GM21825 (cell line): ENCODE data around the gene KCNS1.

Experiments
- ATAC-seq: cut with Tn5 transposase; IDR thresholded peaks from one replicate; pipeline ENCODE4 v1.9.1; 2021; ENCODE audit warnings: mild to moderate bottlenecking, moderate library complexity; ENCODE audit not compliant: unreplicated experiment

Gene KCNS1

GRCh38 chr20:45110301-45110700 is 9.4 kb upstream of the KCNS1 start:
- no peak for ATAC-seq

GRCh38 chr20:45109634-45110033 is 8.7 kb upstream of the KCNS1 start:
- no peak for ATAC-seq

- ATAC-seq: no peak
These were observed 4.4 kb upstream of the KCNS1 start for GRCh38 chr20:45105317-45105716.

- no peak for ATAC-seq
These were observed 3.9 kb upstream of the KCNS1 start for GRCh38 chr20:45104786-45105185.

DNA sequence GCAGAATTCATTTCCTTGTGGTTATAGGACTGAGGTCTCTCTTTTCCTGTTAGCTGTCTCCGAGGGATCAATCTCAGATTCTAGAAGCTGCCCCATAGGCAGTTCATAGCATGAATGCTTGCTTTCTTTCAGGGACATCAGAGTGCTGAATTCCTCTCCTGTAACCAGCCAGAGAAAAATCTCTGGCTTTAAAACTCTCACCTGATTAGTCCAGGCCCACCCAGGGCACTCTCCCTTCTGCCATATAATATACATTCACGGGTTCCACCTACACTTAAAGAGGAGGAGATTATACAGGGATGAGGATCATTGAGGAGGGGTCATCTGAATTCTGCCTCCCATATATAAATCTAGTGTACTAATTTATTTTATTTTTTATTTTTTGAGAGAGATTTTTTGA is 2.1 kb upstream of the KCNS1 start:
- ATAC-seq: no peak

DNA sequence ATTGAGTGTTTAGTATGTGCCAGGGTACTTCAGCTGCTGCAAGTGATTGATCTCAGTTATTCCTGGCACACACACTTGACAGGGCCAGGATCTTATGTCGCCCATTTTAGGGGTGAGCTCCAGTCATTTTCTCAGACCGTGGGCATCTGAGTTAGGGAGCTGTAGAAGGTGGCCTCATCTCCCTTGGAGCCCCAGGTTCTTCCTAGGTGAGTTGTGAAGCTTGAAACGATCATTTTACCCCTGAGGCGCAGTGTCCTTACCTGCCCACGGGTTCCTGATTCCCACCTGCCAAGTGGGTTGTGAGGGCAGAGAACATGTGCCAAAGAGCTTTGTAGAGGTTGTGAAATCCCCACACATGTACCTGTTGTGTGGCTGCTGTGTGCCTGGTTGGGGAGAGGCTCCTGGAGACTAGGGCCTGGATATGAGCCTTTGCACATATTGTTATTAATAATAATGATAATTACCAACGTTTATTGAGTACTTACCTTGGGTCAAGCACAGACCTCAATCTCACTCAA is 465 bp upstream of the KCNS1 start:
- no peak for ATAC-seq

DNA sequence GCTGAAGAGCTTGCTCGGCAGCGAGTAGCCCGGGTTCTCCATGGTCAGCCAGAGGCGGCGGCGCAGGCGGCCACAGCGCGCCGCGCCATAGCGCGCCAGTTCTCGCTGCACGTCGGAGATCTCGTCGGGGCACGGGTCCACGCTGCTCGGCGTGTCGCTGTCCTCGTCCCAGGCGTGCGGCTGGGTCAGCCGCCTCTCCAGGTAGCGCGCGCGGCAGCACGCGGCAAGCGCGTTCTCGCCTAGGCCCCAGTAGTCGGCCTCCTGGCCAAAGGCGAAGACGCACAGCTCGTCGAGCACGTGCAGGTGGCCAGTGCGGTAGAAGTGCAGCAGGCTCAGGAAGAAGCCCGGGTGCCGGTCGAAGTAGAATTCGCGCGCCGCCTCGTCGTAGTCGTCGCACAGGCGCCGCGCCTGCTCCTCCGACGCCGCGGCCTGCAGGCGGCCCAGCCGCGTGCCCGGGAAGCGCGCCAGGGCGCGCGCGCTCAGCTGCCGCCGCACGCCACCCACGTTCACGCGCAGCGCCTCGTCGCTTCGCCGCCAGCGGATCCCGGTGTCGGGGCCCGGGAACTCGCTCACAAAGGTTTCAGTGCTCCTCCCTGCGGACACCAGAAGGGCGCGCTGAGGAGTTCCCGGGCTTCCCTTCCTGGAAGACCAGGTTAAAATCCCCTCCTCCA is 2.7 kb downstream of the KCNS1 start:
- ATAC-seq: no peak

DNA sequence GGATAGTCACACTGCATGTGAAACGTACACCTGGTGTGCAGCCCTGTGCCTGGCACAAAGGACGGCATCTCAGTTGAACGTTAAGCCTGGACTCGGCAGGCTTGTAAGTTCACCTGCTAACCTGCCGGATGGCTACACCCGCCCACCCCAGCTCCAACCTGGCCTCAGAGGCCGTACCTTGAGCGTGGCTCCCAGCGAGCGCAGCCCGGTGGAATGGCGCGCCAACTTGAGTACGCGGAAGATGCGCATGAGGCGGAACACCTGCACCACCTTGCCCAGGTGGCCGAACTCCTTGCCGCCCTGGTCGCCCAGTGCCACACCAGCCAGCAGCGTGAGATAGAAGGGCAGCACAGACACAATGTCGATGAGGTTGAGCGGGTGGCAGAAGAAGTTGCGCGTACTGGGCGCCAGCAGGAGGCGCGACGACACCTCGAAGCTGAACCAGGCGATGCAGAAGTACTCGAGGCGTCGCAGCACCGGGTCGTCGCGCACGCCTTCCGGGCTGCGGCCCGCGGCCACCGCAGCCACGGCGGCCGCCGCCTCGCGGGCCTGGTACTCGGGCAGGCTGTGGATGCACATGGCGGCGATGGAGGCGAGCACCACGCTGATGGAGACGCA is 3.3 kb downstream of the KCNS1 start:
- no peak for ATAC-seq

GRCh38 chr20:45096781-45097180 is 4.1 kb downstream of the KCNS1 start:
- ATAC-seq: no peak

- ATAC-seq: no peak
These were observed 5.1 kb downstream of the KCNS1 start for GRCh38 chr20:45095805-45096238.

- ATAC-seq: no peak
These were observed 5.9 kb downstream of the KCNS1 start for GRCh38 chr20:45094864-45095574.

DNA sequence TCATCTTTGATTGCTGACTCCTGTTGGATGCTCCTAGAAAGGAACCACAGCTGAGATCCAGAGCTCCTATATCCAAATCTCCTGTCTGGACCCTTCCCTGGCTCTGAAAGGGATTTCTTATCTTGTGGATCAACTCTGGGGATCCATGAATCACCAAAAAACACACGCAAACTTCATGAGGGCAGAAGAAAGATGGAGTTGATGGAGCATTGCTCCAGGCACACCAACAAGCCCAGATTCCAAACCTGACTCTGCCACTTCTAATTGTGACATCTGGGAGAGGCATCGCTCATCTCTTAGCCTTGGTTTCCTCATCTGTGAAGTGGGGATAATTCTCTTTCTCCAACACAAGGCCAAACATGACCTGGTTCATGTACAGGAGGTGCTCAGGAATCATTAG is 6.7 kb downstream of the KCNS1 start:
- no peak for ATAC-seq

GRCh38 chr20:45092898-45093297 is 8.0 kb downstream of the KCNS1 start:
- ATAC-seq: no peak

DNA sequence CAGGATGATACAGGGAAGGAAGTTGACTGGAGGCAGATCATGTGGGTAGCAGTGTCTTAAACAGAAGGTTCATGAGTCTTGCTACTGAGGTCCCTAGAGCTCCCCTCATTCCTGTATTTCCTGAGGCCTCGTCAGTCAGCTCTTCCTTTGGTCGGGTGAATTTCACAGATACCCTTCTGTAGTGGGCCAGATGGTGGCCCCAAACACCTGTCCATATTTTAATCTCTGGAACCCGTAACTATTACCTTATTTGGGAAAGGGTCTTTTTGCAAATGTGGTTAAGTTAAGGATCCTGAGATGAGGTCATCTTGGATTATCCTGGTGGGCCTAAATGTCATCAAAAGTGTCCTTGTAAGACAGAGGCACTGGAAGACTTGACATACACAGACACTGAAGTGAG is 9.6 kb downstream of the KCNS1 start:
- ATAC-seq: no peak

DNA sequence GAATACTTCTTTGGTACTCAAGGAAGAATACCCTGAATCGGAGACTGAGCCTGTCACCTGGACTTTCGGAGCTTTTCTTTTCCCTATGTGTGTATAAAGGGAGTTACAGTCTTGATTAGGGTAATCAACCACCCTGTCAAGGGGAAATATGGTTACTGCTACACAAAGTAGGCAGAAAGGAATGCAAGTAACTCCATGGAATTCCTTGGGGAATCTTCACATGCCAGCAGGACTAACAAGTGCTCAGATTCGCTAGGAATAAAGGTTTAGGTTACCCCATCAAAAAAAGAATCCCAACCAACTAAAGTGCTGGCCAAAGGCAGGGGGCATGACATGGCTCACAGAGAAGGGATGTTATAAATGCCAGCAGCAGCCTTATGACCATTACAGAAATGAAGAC is 10.4 kb downstream of the KCNS1 start:
- no peak for ATAC-seq

- ATAC-seq: no peak
These were observed 12.7 kb downstream of the KCNS1 start for GRCh38 chr20:45088247-45088646.

- ATAC-seq: no peak
These were observed 13.1 kb downstream of the KCNS1 start for GRCh38 chr20:45087814-45088213.

GRCh38 chr20:45087097-45087790 is 13.7 kb downstream of the KCNS1 start:
- no peak for ATAC-seq

GRCh38 chr20:45085867-45086266 is 15.1 kb downstream of the KCNS1 start:
- ATAC-seq: no peak

DNA sequence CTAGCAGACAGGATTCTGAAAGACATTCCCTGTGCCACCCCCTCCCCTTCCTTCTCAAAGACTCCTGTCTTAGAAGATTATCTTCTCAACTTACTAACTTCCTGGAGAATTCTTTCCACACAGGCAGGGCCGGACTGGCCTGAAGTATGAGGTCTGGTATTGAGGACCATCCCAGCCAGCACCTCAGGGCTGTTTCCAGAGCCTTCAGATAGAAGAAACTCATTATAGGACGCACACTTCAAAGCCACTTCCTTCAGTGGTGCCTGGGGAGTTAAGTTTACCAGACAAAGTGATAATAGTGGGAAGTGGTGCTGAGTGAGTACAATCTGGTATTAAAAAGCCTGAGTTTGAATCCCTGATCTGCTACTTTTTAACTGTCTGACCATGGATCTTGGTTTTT is 15.6 kb downstream of the KCNS1 start:
- ATAC-seq: no peak

DNA sequence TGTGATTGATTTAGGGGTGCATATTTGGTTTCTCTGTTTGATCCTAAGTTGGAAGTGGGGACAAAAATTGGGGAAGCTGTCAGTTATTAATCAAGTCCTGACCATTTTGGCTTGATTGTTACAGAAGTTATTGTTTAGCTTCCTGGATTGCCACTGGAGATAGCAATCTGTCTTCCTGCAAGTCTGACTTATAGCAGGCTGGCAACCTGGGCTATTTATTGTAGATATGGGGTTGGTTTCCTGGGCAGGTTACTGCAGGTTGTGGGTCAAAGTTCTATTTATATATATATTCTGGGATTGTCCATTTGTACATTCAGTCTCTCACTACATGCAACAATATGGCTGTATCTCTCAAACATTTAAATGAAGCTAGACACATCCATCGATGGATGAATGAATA is 17.8 kb downstream of the KCNS1 start:
- no peak for ATAC-seq
